HG02642 (cell line): ENCODE measurements around the gene ARHGEF9.
"Not testable (repeated sequence)": the region's sequence is repeated elsewhere in the genome, so short reads cannot be mapped to it uniquely, and the experiment has no call there.

Experiments used
- ATAC-seq: cut with Tn5 transposase; IDR thresholded peaks from one replicate; pipeline ENCODE4 v1.9.1; 2021; ENCODE audit warnings: mild to moderate bottlenecking; ENCODE audit not compliant: unreplicated experiment, poor library complexity

The ARHGEF9 gene

DNA sequence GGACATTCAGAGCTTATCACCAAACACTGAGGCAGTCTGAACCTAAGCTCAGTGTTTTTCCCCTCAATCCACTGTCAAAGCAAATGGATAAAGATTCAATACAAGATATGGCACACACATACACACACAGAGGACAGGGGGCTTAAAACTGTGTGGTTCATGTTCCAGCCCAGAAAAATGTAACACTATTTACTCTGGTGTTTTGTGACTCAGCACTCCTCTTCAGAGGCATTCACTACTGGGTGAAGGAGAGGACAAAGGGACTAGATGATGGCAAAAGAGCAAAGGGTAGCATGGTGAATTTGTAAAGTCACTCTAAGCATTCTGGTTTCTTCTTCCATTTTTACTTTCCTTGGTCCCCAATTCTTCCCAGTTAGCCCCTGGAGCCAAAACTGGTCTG, 120.3 kb downstream of the ARHGEF9 start:
- ATAC-seq: no peak

DNA sequence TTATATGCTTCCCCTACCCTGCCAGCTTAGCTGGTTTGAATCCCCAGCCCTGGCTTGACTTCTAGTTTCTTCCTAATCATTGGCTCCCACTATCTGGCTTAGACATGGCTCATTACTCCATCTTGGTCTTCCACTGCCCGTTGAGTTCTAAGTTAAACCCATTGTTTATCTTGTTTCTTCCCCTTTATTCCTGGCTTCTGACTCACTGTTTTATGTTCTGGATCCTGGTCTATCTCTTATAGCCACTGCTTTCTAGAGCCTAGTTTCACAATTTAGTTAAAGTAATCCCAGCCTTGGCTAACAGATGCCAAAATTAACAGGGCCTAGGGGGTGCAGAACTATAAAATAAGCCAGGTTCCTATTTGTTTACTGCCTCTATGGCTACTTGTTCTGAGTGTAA, 120.9 kb downstream of the ARHGEF9 start:
- ATAC-seq: no peak

DNA sequence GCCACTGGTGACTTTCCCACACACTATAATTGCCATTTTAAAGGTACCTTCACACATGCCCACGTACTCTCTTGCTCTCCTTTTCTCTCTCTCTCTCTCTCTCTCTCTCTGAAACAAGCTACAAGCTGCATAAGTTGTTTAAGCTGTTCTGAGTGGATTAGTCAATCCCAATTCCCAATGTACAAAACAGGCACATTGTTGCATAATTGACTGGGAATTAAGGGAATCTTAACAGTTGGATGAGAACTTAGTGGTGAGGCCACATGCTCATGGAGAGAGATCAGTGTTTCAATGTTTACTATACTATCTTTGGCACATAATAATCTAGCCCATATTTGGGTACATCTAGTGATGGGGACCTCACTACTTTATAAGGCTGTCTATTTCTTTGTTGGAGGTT, 123.3 kb downstream of the ARHGEF9 start:
- no peak for ATAC-seq

DNA sequence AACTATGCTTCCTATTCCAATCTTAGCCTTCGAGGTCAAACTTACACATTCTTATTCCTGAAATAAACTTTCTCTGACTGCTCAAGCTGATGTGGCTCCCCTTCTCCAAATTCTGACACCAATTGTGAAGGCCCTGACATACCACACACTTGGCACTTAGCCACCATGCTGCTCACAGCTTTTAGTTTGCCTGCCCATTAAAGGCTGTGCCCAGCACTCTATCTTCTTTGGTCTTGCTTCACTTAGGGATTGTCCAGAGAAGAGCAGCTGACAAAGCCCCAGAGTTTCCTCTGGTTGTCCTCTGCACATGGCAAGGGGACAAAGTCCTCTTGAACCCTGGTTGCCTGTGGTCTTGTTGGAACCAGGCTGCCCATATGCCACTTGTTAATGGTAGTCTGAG, 126.1 kb downstream of the ARHGEF9 start:
- ATAC-seq: no peak

DNA sequence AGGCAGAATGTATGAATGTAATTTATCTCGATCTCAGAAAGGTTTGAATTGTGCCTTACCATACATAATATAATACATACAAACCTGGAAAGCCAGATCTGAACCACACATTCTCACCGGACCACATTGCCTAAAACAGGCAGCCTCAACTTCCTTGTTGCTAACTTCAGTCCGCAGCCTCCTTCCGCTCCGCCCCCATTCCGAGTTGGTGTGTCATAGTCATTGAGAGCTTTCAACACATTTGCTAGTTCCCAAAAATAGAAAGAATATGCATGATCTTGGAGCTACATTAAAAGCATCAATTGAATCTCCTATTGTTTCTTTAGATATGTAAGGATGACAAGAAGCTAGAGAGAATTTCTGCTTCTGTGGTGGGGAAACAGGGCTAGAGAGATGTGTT, 127.2 kb downstream of the ARHGEF9 start:
- no peak for ATAC-seq

DNA sequence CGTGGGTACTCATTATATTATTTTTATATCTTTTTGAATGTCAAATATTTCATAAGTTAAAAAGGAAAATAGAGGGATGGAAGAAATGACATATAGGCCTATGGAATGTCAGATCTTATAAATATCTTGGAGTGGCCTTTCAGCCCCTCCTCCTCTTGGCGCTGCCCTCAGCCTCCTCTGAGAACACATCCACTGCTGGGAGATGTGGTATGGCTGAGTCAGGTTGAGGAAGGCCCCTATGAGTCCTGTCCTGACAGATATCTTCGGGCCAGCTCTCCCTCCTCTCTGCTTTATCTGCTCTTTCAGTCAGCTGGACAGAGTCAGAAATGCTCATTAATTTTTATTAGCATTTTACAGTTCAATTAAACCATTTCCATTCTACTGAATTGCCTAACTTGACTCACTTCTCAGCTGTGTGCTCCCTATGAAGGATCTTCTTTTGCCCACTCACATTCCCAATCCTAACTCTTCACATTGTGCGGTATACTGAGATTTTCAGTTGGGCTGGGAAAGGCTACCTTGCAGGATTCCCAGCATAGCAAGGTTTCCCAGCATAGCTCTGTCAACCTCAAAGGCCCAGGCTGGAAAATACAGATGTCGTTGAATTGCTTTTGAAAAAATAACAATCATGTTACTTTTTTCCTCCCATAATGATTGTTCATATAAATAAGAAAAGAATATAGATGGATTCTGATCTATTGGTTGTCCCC, 128.0 kb downstream of the ARHGEF9 start:
- no peak for ATAC-seq

DNA sequence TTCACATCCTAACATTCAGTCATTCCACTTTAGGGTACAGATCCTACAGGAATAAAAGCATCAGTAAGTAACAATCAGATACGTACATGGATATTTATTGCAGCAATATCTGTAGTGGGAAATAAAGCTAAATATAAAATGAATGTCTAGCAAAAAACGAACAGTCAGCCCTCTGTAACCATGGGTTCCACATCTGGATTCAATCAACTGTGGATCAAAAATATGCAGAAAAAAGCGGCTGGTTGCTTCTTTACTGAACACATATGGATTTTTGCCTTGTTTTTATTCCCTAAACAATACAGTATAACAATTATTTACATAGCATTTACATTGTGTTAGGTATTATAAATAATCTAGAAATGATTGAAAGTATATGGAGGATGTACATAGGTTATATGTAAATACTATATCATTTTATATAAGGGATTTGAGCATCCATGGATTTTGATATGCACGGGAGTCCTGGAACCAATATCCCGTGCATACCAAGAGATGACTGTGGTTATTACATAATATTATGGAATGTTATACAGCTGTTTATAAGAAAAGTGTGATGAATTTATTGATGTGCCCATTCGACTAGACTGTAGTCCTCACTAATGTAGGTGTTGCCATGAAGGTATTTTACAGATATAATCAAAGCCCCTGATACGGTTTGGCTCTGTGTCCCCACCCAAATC, 132.8 kb downstream of the ARHGEF9 start:
- ATAC-seq: no peak

DNA sequence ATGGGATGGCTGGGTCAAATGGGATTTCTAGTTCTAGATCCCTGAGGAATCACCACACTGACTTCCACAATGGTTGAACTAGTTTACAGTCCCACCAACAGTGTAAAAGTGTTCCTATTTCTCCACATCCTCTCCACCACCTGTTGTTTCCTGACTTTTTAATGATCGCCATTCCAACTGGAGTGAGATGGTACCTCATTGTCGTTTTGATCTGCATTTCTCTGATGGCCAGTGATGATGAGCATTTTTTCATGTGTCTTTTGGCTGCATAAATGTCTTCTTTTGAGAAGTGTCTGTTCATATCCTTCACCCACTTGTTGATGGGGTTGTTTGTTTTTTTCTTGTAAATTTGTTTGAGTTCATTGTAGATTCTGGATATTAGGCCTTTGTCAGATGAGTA, 139.3 kb downstream of the ARHGEF9 start:
- not testable (repeated sequence) for ATAC-seq

DNA sequence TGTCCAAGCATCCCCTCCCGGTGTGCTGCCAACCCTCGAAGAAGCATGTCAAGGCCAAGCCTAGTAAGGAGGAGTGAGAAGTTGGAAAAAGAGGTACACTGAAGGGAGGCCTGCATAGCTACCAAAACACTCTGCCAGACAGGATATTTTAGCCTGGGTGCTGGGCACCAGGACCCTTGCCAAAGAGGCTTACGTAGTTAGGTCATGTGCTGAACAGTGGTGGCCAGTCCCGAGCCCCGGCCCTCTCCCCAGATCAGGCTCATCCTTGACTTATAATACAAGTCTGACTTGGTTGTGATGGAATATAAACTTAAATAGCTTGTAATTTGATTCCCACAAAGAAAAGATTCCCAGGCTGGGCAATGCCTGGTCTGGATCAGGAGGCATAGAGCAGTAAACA, 149.3 kb downstream of the ARHGEF9 start:
- no peak for ATAC-seq

DNA sequence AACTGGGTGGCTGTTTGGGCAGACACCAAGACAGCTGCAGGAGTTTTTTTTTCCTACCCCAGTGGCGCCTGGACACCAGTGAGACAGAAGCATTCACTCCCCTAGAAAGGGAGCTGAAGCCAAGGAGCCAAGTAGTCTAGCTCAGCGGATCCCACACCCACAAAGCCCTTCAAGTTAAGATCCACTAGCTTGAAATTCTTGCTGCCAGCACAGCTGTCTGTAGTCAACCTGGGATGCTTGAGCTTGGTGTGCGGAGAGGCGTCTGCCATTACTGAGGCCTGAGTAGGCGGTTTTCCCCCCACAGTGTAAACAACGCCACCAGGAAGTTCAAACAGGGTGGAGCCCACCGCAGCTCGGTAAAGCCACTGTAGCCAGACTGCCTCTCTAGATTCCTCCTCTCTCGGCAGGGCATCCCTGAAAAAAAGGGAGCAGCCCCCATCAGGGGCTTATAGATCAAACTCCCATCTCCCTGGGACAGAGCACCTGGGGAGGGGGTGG, 171.4 kb downstream of the ARHGEF9 start:
- ATAC-seq: no peak

DNA sequence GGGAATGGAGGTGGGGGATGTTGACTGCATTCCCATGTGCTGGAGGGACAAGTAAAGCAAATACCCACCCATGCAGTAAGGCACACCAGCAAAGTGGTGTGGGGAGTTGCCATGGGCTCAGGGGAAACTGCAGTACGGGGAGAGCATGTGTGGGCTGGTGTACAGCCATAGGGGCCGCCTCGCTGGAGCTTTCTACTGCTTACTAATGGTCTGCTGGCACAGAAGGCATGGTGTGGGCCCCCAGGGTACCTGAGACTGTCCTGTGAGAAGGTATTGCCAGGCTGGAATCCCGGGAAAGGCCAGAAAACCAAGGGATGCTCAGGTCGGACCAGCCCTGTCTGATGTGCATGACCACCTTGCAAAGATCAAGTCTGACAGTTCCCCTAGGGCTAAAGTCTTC, 199.1 kb downstream of the ARHGEF9 start:
- ATAC-seq: no peak
